OCI-LY1 (cell line): ENCODE results near the gene HS1BP3.

ENCODE experiments used
- H2AFZ ChIP-seq: fragments of 200-600 bp; sonication (generic), shearing (Covaris generic); 2 replicates; pipeline ENCODE4 v1.6.0; 2014; ENCODE audit warnings: antibody characterized with exemption, mild to moderate bottlenecking, low read length
- H3F3A ChIP-seq: fragments of 200-600 bp; sonication (generic), shearing (Covaris generic); 2 replicates; pipeline ENCODE4 v1.6.0; 2014; ENCODE audit warnings: mild to moderate bottlenecking, antibody characterized with exemption, low read length, moderate library complexity; ENCODE audit not compliant: insufficient read depth
- H3K27ac ChIP-seq: fragments of 200-600 bp; sonication (generic); 2 replicates; pipeline ENCODE4 v1.5.1; 2014; ENCODE audit warnings: low read length, mixed run types, mild to moderate bottlenecking, low read depth; ENCODE audit not compliant: poor library complexity, severe bottlenecking
- H3K27me3 ChIP-seq: fragments of 200-600 bp; sonication (generic); 2 replicates; pipeline ENCODE4 v1.6.0; 2014; ENCODE audit warnings: antibody characterized with exemption, mild to moderate bottlenecking, low read length, moderate library complexity; ENCODE audit not compliant: insufficient read depth
- H3K36me3 ChIP-seq: fragments of 200-600 bp; sonication (generic); 2 replicates; pipeline ENCODE4 v1.6.1; 2014; ENCODE audit warnings: mild to moderate bottlenecking, antibody characterized with exemption, low read length, moderate library complexity, mixed read lengths; ENCODE audit not compliant: insufficient read depth
- H3K4me1 ChIP-seq: fragments of 200-600 bp; sonication (generic); 2 replicates; pipeline ENCODE4 v1.5.1; 2014; ENCODE audit warnings: mild to moderate bottlenecking, low read length, moderate library complexity; ENCODE audit not compliant: insufficient read depth, severe bottlenecking
- H3K4me2 ChIP-seq: fragments of 200-600 bp; sonication (generic), shearing (Covaris generic); 2 replicates; pipeline ENCODE4 v1.6.1; 2014; ENCODE audit warnings: low read length
- H3K4me3 ChIP-seq: fragments of 200-600 bp; sonication (generic); 2 replicates; pipeline ENCODE4 v1.5.1; 2014; ENCODE audit warnings: low read length, low read depth, mild to moderate bottlenecking, mixed read lengths; ENCODE audit not compliant: poor library complexity, severe bottlenecking
- H3K79me2 ChIP-seq: fragments of 200-600 bp; shearing (Covaris generic); 2 replicates; pipeline ENCODE4 v1.6.1; 2016; ENCODE audit warnings: mixed run types, low read length, mixed read lengths; ENCODE audit not compliant: insufficient read depth
- H3K9ac ChIP-seq: fragments of 200-600 bp; sonication (generic), shearing (Covaris generic); 2 replicates; pipeline ENCODE4 v1.6.1; 2014; ENCODE audit warnings: mild to moderate bottlenecking, low read length, mixed read lengths
- H3K9me2 ChIP-seq: fragments of 200-600 bp; sonication (generic), shearing (Covaris generic); 2 replicates; pipeline ENCODE4 v1.6.1; 2014; ENCODE audit warnings: low read depth, mild to moderate bottlenecking, low read length, mixed read lengths
- H3K9me3 ChIP-seq: fragments of 200-600 bp; shearing (Covaris generic); 2 replicates; pipeline ENCODE4 v1.6.1; 2014; ENCODE audit warnings: low read length, mixed read lengths
- H4K20me1 ChIP-seq: fragments of 200-600 bp; sonication (generic), shearing (Covaris generic); 2 replicates; pipeline ENCODE4 v1.6.0; 2016; ENCODE audit warnings: mild to moderate bottlenecking, low read length; ENCODE audit not compliant: insufficient read depth
- CTCF ChIP-seq: fragments of 200-600 bp; sonication (generic), shearing (Covaris generic); IDR thresholded peaks from 2 replicates; pipeline ENCODE4 v1.5.1; 2017; ENCODE audit warnings: mild to moderate bottlenecking, antibody characterized with exemption, low read length, moderate library complexity, mixed read lengths
- EZH2 ChIP-seq: fragments of 200-600 bp; sonication (generic), shearing (Covaris generic); IDR thresholded peaks from 2 replicates; pipeline ENCODE4 v1.8.0; 2017; ENCODE audit warnings: borderline replicate concordance, mixed run types, mild to moderate bottlenecking, antibody characterized with exemption, low read length, moderate library complexity, mixed read lengths

HS1BP3 gene

DNA sequence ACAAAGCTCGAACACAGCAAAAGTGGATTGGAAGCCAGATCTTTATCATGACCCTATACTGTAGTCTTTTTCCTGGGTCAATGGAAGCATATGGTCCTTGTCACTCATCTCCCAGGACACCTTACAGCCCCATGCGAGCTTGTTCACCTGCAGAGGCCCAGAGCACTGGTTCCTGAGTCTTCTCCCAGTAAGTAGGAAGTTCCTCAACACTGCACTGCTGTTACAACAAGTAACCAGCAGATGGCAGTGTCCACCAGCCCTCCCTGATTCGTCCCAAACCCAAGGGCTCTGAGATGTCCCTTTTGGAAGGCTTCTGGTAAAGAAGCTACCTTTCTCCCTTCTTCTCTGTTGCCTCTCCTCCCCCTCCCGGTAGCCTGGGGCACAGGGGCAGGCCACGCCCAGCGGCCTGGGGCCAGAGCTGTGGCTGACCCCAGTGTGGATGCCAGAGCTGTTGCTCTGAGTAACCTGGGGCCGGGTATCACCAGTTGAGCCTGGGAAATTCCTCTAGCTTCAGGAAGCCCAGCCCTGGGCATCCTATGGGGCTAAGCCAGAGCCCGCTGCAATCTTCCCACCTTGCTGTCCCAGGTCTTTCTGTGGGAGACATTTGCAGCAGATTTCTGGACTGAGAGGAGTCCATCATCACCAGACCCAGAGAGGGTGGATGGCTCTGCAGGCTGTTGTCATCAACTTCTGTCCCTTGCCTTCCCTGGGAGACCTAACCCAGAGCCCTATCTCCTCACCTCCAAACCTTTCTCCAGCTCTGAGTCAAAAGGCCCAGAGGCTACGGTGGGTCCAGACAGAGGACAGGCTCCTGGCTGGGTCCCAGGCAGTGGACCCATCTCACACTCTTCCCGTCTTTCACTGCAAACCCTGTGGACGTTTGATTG, 10.8 kb upstream of the HS1BP3 start:
- TF ChIP-seq CTCF (peak; percentile 89), EZH2 (no peak)
- Histone ChIP-seq H3K4me3 (no peak overlapping the region), H3K4me1 (peaks cover 8% of the 10 kb centered on the region), H4K20me1 (no peaks in the 10 kb centered on the region), H3K79me2 (no peaks in the 10 kb centered on the region), H3K9me3 (no peaks in the 10 kb centered on the region), H3K4me2 (no peak overlapping the region), H3F3A (no peaks in the 10 kb centered on the region), H3K9ac (no peak overlapping the region), H2AFZ (no peak overlapping the region), H3K36me3 (no peaks in the 10 kb centered on the region), H3K27ac (no peak overlapping the region), H3K9me2 (no peaks in the 10 kb centered on the region), H3K27me3 (0 out of 2 replicates have a peak, but pooled peaks cover 2% of the 10 kb centered on the region)

- H3K27me3 ChIP-seq = 0 out of 2 replicates have a peak, but pooled peaks cover 3% of the 10 kb centered on the region
- TF ChIP-seq EZH2 = no peak
- TF ChIP-seq CTCF = no peak
- H3K4me2 ChIP-seq = no peak overlapping the region
Measured at GRCh38 chr2:20660506-20661420, 9.9 kb upstream of the HS1BP3 start.

GRCh38 chr2:20657522-20658235, 6.8 kb upstream of the HS1BP3 start:
- no peaks in the 10 kb centered on the region for H3K9me3 ChIP-seq
- H3K79me2 ChIP-seq = no peaks in the 10 kb centered on the region
- H3F3A ChIP-seq = no peaks in the 10 kb centered on the region
- H3K4me1 ChIP-seq = no peaks in the 10 kb centered on the region
- H3K9ac ChIP-seq = no peak overlapping the region
- TF ChIP-seq CTCF (no peak), EZH2 (no peak)
- H3K27ac ChIP-seq = no peak overlapping the region
- no peak overlapping the region for H2AFZ ChIP-seq
- H3K9me2 ChIP-seq = no peaks in the 10 kb centered on the region
- H3K4me3 ChIP-seq = no peak overlapping the region
- H4K20me1 ChIP-seq = no peaks in the 10 kb centered on the region
- no peaks in the 10 kb centered on the region for H3K36me3 ChIP-seq
- 0 out of 2 replicates have a peak, but pooled peaks cover 3% of the 10 kb centered on the region for H3K27me3 ChIP-seq
- no peak overlapping the region for H3K4me2 ChIP-seq

More at GRCh38 chr2:20660506-20661420, 9.9 kb upstream of the HS1BP3 start:
- H3K27ac ChIP-seq = no peak overlapping the region
- no peaks in the 10 kb centered on the region for H3F3A ChIP-seq
- H4K20me1 ChIP-seq = no peaks in the 10 kb centered on the region
- H3K9ac ChIP-seq = no peak overlapping the region
- H3K4me1 ChIP-seq = no peaks in the 10 kb centered on the region
- H3K9me3 ChIP-seq = no peaks in the 10 kb centered on the region
- H3K9me2 ChIP-seq = no peaks in the 10 kb centered on the region
- no peak overlapping the region for H2AFZ ChIP-seq
- H3K4me3 ChIP-seq = no peak overlapping the region
- no peaks in the 10 kb centered on the region for H3K79me2 ChIP-seq
- H3K36me3 ChIP-seq = no peaks in the 10 kb centered on the region
